IMR-90 (cell line): ENCODE results near the gene HSD3B1. TPM values are rescaled to one million over a fixed set of nuclear protein-coding genes. Genes with fewer than 3 reads are reported as not detected.

Experiments
- ATAC-seq: fragments of 200-7000 bp; cut with Tn5 transposase; 2 replicates; pipeline ENCODE4 v1.9.1; 2020; ENCODE audit warnings: low read depth, mild to moderate bottlenecking, moderate library complexity
- BruUV-seq: library from RNA; stranded (reverse); fragments of 400-500 nt; replicated peaks from 2 replicates; lab custom pipeline; 2021; lab: Mats Ljungman, UMichigan
- CTCF ChIA-PET: fragments of 300-600 bp; formaldehyde crosslinking; extraction: SDS; loops from one replicate; lab custom pipeline; 2021; ENCODE audit warnings: antibody characterized with exemption; lab: Yijun Ruan, JAX
- POLR2A ChIA-PET: fragments of 300-600 bp; sonication (Branson Sonifier 250); formaldehyde crosslinking; loops from one replicate; lab custom pipeline; 2022; ENCODE audit warnings: antibody characterized with exemption; ENCODE audit not compliant: unreplicated experiment; lab: Charles Lee
- DNase-seq: peaks from one replicate; pipeline ENCODE4 v3.0.0; 2013
- H2AFZ ChIP-seq: replicated peaks from 2 replicates; pipeline ENCODE3; 2013; ENCODE audit warnings: low read length, mild to moderate bottlenecking; ENCODE audit not compliant: poor library complexity
- H2AK5ac ChIP-seq: 2 replicates; pipeline ENCODE4 v1.6.1; 2013; ENCODE audit warnings: low read depth, low read length, inconsistent platforms
- H2AK9ac ChIP-seq: replicated peaks from 2 replicates; pipeline ENCODE3; 2013; ENCODE audit warnings: mild to moderate bottlenecking, low read depth, low read length, moderate library complexity; ENCODE audit not compliant: poor library complexity
- H2BK120ac ChIP-seq: 2 replicates; pipeline ENCODE4 v1.6.1; 2013; ENCODE audit warnings: low read depth, low read length, inconsistent platforms
- H2BK15ac ChIP-seq: 3 replicates; pipeline ENCODE4 v1.6.1; 2013; ENCODE audit warnings: low read depth, low read length, inconsistent platforms
- H2BK20ac ChIP-seq: 2 replicates; pipeline ENCODE4 v1.6.1; 2013; ENCODE audit warnings: low read depth, mild to moderate bottlenecking, inconsistent platforms, low read length, moderate library complexity
- H2BK5ac ChIP-seq: 2 replicates; pipeline ENCODE4 v1.6.1; 2013; ENCODE audit warnings: mild to moderate bottlenecking, low read depth, low read length, inconsistent platforms; ENCODE audit not compliant: poor library complexity, severe bottlenecking
- H3K14ac ChIP-seq: replicated peaks from 2 replicates; pipeline ENCODE4 v1.6.1; 2013; ENCODE audit warnings: low read depth, low read length, inconsistent platforms
- H3K18ac ChIP-seq: 2 replicates; pipeline ENCODE4 v1.6.1; 2013; ENCODE audit warnings: low read depth, low read length, control low read depth
- H3K23ac ChIP-seq: 2 replicates; pipeline ENCODE4 v1.6.1; 2013; ENCODE audit warnings: low read depth, low read length, inconsistent platforms
- H3K27ac ChIP-seq: 2 replicates; pipeline ENCODE4 v1.5.1; 2013; ENCODE audit warnings: mild to moderate bottlenecking, control low read depth, low read length; ENCODE audit not compliant: insufficient read depth
- H3K27me3 ChIP-seq: 2 replicates; pipeline ENCODE4 v1.6.1; 2013; ENCODE audit warnings: low read length; ENCODE audit not compliant: control insufficient read depth, insufficient read depth
- H3K36me3 ChIP-seq: 2 replicates; pipeline ENCODE4 v1.6.1; 2013; ENCODE audit warnings: low read length, mixed read lengths; ENCODE audit not compliant: control insufficient read depth, insufficient read depth
- H3K4ac ChIP-seq: 2 replicates; pipeline ENCODE4 v1.6.1; 2013; ENCODE audit warnings: low read depth, low read length, inconsistent platforms
- H3K4me1 ChIP-seq: 2 replicates; pipeline ENCODE4 v1.6.1; 2013; ENCODE audit warnings: low read length, mixed read lengths; ENCODE audit not compliant: control insufficient read depth, insufficient read depth
- H3K4me2 ChIP-seq: 2 replicates; pipeline ENCODE4 v1.6.1; 2013; ENCODE audit warnings: low read depth, mild to moderate bottlenecking, control low read depth, low read length, moderate library complexity
- H3K4me3 ChIP-seq: 2 replicates; pipeline ENCODE4 v1.5.1; 2013; ENCODE audit warnings: low read depth, mild to moderate bottlenecking, control low read depth, low read length, moderate library complexity; ENCODE audit not compliant: insufficient read depth
- H3K56ac ChIP-seq: 2 replicates; pipeline ENCODE4 v1.6.1; 2013; ENCODE audit warnings: low read length, inconsistent platforms; ENCODE audit not compliant: insufficient read depth; ENCODE audit errors: extremely low read depth
- H3K79me1 ChIP-seq, 2 experiments: 2 replicates each; pipeline ENCODE4 v1.6.1; 2013; ENCODE audit warnings: low read length in 2 of 2, inconsistent platforms in 1 of 2, low read depth in 1 of 2
- H3K9ac ChIP-seq: 2 replicates; pipeline ENCODE4 v1.6.1; 2013; ENCODE audit warnings: low read depth, low read length, control low read depth
- H3K9me1 ChIP-seq: 2 replicates; pipeline ENCODE4 v1.6.1; 2013; ENCODE audit warnings: low read length, inconsistent platforms; ENCODE audit not compliant: insufficient read depth
- H3K9me3 ChIP-seq: 2 replicates; pipeline ENCODE4 v1.6.1; 2013; ENCODE audit warnings: low read length; ENCODE audit not compliant: control insufficient read depth, insufficient read depth
- H4K20me1 ChIP-seq: 2 replicates; pipeline ENCODE4 v1.6.1; 2013; ENCODE audit warnings: low read length, inconsistent platforms; ENCODE audit not compliant: insufficient read depth
- H4K5ac ChIP-seq: 2 replicates; pipeline ENCODE4 v1.6.1; 2013; ENCODE audit warnings: mild to moderate bottlenecking, low read depth, low read length, control low read depth
- H4K8ac ChIP-seq, 2 experiments: 2 replicates each; pipeline ENCODE4 v1.6.1; 2013; ENCODE audit warnings: low read depth in 2 of 2, low read length in 2 of 2, control low read depth in 1 of 2, inconsistent platforms in 1 of 2
- H4K91ac ChIP-seq: 2 replicates; pipeline ENCODE4 v1.6.1; 2013; ENCODE audit warnings: low read depth, low read length, inconsistent platforms; ENCODE audit not compliant: insufficient read depth
- CHD1 ChIP-seq: IDR thresholded peaks from 2 replicates; pipeline ENCODE4 v1.6.1; 2012; ENCODE audit warnings: low read depth, low read length, improper control_type of control experiment
- CTCF ChIP-seq: conservative IDR thresholded peaks from 2 replicates; pipeline ENCODE4 v1.5.1; 2012; ENCODE audit warnings: mild to moderate bottlenecking, low read depth, low read length, improper control_type of control experiment
- ELK1 ChIP-seq: fragments of 150-350 bp; IDR thresholded peaks from 2 replicates; pipeline ENCODE4 v1.6.1; 2016; ENCODE audit warnings: low read depth, mild to moderate bottlenecking, low read length, moderate library complexity, borderline replicate concordance
- MAFK ChIP-seq: IDR thresholded peaks from 2 replicates; pipeline ENCODE4 v1.6.1; 2012; ENCODE audit warnings: low read depth, low read length, improper control_type of control experiment
- MAZ ChIP-seq: IDR thresholded peaks from 2 replicates; pipeline ENCODE4 v1.6.1; 2012; ENCODE audit warnings: low read depth, mild to moderate bottlenecking, low read length, improper control_type of control experiment, moderate library complexity, borderline replicate concordance
- MXI1 ChIP-seq: IDR thresholded peaks from 2 replicates; pipeline ENCODE4 v1.6.1; 2012; ENCODE audit warnings: low read depth, mild to moderate bottlenecking, low read length, moderate library complexity, borderline replicate concordance
- POLR2A ChIP-seq: IDR thresholded peaks from 2 replicates; pipeline ENCODE4 v1.6.1; 2012; ENCODE audit warnings: mild to moderate bottlenecking, low read depth, low read length
- RAD21 ChIP-seq: IDR thresholded peaks from 2 replicates; pipeline ENCODE4 v1.6.1; 2012; ENCODE audit warnings: low read length, improper control_type of control experiment
- RCOR1 ChIP-seq: IDR thresholded peaks from 2 replicates; pipeline ENCODE4 v1.6.1; 2012; ENCODE audit warnings: mild to moderate bottlenecking, low read length, improper control_type of control experiment; ENCODE audit not compliant: insufficient replicate concordance
- WGBS, 2 experiments: methylation state at CpG; one replicate each; pipeline versions ENCODE4 v1.1.5 to v1.1.7; 2013; ENCODE audit warnings: missing lambda C conversion rate in 2 of 2; ENCODE audit not compliant: insufficient read length in 1 of 2; ENCODE audit errors: extremely low coverage in 2 of 2; 5-methylcytosine and 5-hydroxymethylcytosine counted together
- dilution Hi-C: fragments of 300-500 bp; cut with HindIII; formaldehyde crosslinking; loops from one replicate; pipeline ENCODE4 v1.14.3; 2018; ENCODE audit warnings: low sequenced_read_pairs; ENCODE audit not compliant: unreplicated experiment
- in situ Hi-C: fragments of 300-500 bp; cut with MboI; formaldehyde crosslinking; loops from 3 replicates; pipeline ENCODE4 v1.14.3; 2019; ENCODE audit warnings: low sequenced_read_pairs, inconsistent platforms, mixed read lengths
- intact Hi-C: fragments of 100-400 bp; cut with micrococcal nuclease; formaldehyde crosslinking; loops from 2 replicates; pipeline ENCODE4 v1.10.0; 2022
- polyA plus RNA-seq, 3 experiments: library from polyadenylated mRNA; depleted of rRNA; stranded (reverse); fragments of >200 nt; gene quantifications; 2 replicates each; pipeline ENCODE4 v1.2.3, GENCODE V29; 2012; ENCODE audit warnings: low replicate concordance in 1 of 3
- total RNA-seq: library from RNA; depleted of rRNA; stranded (reverse); fragments of >200 nt; gene quantifications from 2 replicates; pipeline ENCODE4 v1.2.3, GENCODE V29; 2012

The HSD3B1 gene
- total and polyA plus RNA-seq, 2 of the 4 experiments (the other 2 are of a cell fraction), result not detected

DNA sequence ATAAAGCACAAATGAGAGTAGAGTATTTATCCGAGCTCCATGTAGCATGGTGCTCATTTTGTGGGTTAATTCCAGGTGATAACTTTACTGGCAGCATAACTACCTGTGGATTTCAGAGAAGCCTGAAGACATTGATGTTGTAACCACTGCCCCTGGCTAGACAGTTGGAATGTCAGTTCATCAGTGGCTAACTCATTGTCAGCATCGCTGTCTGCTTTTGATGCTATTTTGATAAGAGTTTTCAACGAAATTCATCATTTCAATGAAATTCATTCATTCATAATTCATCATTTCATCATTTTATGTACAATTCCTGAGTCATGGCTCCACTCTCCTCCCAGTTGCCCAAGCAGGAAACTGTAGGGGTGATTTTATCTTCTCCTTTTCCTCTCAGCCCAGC, 34.4 kb downstream of the HSD3B1 start:
- Histone ChIP-seq H3K56ac (no peak overlapping the region), H4K8ac (no peak overlapping the region), H4K5ac (no peak overlapping the region), H3K27ac (no peak overlapping the region), H3K9me3 (no peaks in the 10 kb centered on the region), H3K27me3 (no peaks in the 10 kb centered on the region; the same call in 1 of the 2 replicates), H3K4me2 (no peak overlapping the region), H2BK20ac (no peak overlapping the region), H2AFZ (no peak overlapping the region), H3K23ac (no peak overlapping the region), H2AK5ac (no peak overlapping the region), H3K4me1 (no peaks in the 10 kb centered on the region), H3K18ac (no peak overlapping the region), H2BK120ac (no peak overlapping the region), H3K14ac (no peak overlapping the region), H4K91ac (no peak overlapping the region), H2BK15ac (no peak overlapping the region), H3K4me3 (no peak overlapping the region), H2AK9ac (no peak overlapping the region), H3K36me3 (no peaks in the 10 kb centered on the region), H3K9me1 (no peaks in the 10 kb centered on the region), H2BK5ac (no peak overlapping the region), H3K4ac (no peak overlapping the region), H4K20me1 (no peaks in the 10 kb centered on the region), H3K79me1 (no peaks in the 10 kb centered on the region), H3K9ac (no peak overlapping the region)
- in situ Hi-C loops (no loop called here), dilution Hi-C loops (no loop called here), intact Hi-C loops (no loop called here)
- DNase-seq (no peak), ATAC-seq (no peak)
- TF ChIP-seq CTCF, result no peak
- TF ChIP-seq RAD21, result no peak
- no peak for TF ChIP-seq MXI1
- no peak for TF ChIP-seq MAFK
- TF ChIP-seq MAZ, result no peak
- no peak for TF ChIP-seq RCOR1
- no peak for TF ChIP-seq ELK1
- TF ChIP-seq CHD1, result no peak
- no peak for TF ChIP-seq POLR2A
- ChIA-PET POLR2A (no interaction called here), CTCF (no interaction called here)
- WGBS, 2 experiments, result no CpG with 5 or more reads among the region's 3 CpGs
- BruUV-seq, result no TSS peak
